GM23338 (cell line): Measurements from ENCODE around the gene CHST4.

ENCODE experiments used
- CTCF ChIP-seq, 2 experiments: fragments of 200-600 bp in 1 of 2; sonication (generic) in 1 of 2; conservative IDR thresholded peaks; 2 replicates each; pipeline versions ENCODE4 v1.5.1 to v1.6.1; 2016 to 2017; ENCODE audit warnings: antibody characterized with exemption in 2 of 2, low read depth in 2 of 2, mild to moderate bottlenecking in 2 of 2, moderate library complexity in 1 of 2
- EZH2 ChIP-seq: fragments of 200-600 bp; sonication (generic); IDR thresholded peaks from one replicate; pipeline ENCODE4 v1.8.0; 2017; ENCODE audit warnings: antibody characterized with exemption, mild to moderate bottlenecking, low read depth; ENCODE audit not compliant: unreplicated experiment
- EZH2phosphoT487 ChIP-seq: fragments of 200-600 bp; sonication (generic); IDR thresholded peaks from one replicate; pipeline ENCODE4 v1.8.1; 2018; ENCODE audit warnings: antibody characterized with exemption; ENCODE audit not compliant: unreplicated experiment
- NANOG ChIP-seq: IDR thresholded peaks from 2 replicates; pipeline ENCODE4 v1.6.1; 2016; ENCODE audit warnings: antibody characterized with exemption, borderline replicate concordance
- POLR2AphosphoS5 ChIP-seq: IDR thresholded peaks from 2 replicates; pipeline ENCODE4 v1.6.1; 2016; ENCODE audit warnings: antibody characterized with exemption, low read depth

GRCh38 chr16:71574702-71575101 is 48.5 kb downstream of the CHST4 start:
- TF ChIP-seq EZH2 (no peak), CTCF (conservative IDR thresholded peaks at IDR 0.05; ENCODE audit: low read depth in 2 of 2) (no peak), POLR2AphosphoS5 (no peak), NANOG (no peak), EZH2phosphoT487 (no peak)
